HepG2 (cell line): Measurements from ENCODE around the gene ZNRD2. TPM values are rescaled to one million over a fixed set of nuclear protein-coding genes. Genes with fewer than 3 reads are reported as not detected.

Source experiments
- FLYWCH1 ChIP-seq: sonication (generic); formaldehyde crosslinking; IDR thresholded peaks from 2 replicates; pipeline ENCODE4 v1.8.1; 2023; ENCODE audit warnings: mild to moderate bottlenecking, missing genetic modification reagents
- MAFF ChIP-seq: IDR thresholded peaks from 2 replicates; pipeline ENCODE4 v1.6.1; 2011; ENCODE audit warnings: low read depth, low read length, improper control_type of control experiment
- NONO ChIP-seq, 2 experiments: fragments of 450-650 bp in 1 of 2; sonication (generic) in 1 of 2; formaldehyde crosslinking in 1 of 2; IDR thresholded peaks in 1 of 2; conservative IDR thresholded peaks in 1 of 2; 2 replicates each; pipeline versions ENCODE4 v1.6.1 to v1.8.0; 2017 to 2022; ENCODE audit warnings: mild to moderate bottlenecking in 1 of 2, missing genetic modification reagents in 1 of 2, moderate library complexity in 1 of 2
- PHF5A ChIP-seq: IDR thresholded peaks from one replicate; pipeline ENCODE4 v1.6.1; 2018; ENCODE audit warnings: low read depth, missing genetic modification reagents; ENCODE audit not compliant: unreplicated experiment
- PHF8 ChIP-seq: sonication (generic); formaldehyde crosslinking; IDR thresholded peaks from 2 replicates; pipeline ENCODE4 v1.5.0; 2020; ENCODE audit warnings: missing genetic modification reagents
- ZNF18 ChIP-seq: sonication (generic); formaldehyde crosslinking; IDR thresholded peaks from 2 replicates; pipeline ENCODE4 v1.8.0; 2022; ENCODE audit warnings: mild to moderate bottlenecking, missing genetic modification reagents; ENCODE audit not compliant: insufficient replicate concordance
- ZNF224 ChIP-seq: sonication (generic); formaldehyde crosslinking; IDR thresholded peaks from 2 replicates; pipeline ENCODE4 v1.5.0; 2020; ENCODE audit warnings: mild to moderate bottlenecking, missing genetic modification reagents
- ZNF335 ChIP-seq: sonication (generic); formaldehyde crosslinking; IDR thresholded peaks from 2 replicates; pipeline ENCODE4 v1.4.0; 2020; ENCODE audit warnings: missing genetic modification reagents
- ZNF574 ChIP-seq: sonication (generic); formaldehyde crosslinking; IDR thresholded peaks from 2 replicates; pipeline ENCODE4 v1.4.0; 2020; ENCODE audit warnings: missing genetic modification reagents
- ZNF709 ChIP-seq: sonication (generic); formaldehyde crosslinking; IDR thresholded peaks from 2 replicates; pipeline ENCODE4 v1.5.0; 2020; ENCODE audit warnings: mild to moderate bottlenecking, missing genetic modification reagents
- ZNF724P ChIP-seq: sonication (generic); formaldehyde crosslinking; IDR thresholded peaks from 2 replicates; pipeline ENCODE4 v1.8.0; 2022; ENCODE audit warnings: missing genetic modification reagents, borderline replicate concordance
- ZNF841 ChIP-seq: sonication (generic); formaldehyde crosslinking; IDR thresholded peaks from 2 replicates; pipeline ENCODE4 v1.8.1; 2023; ENCODE audit warnings: missing genetic modification reagents, borderline replicate concordance
- polyA plus RNA-seq, 8 experiments: library from polyadenylated mRNA; depleted of rRNA in 3 of 8; stranded (reverse) in 7 of 8; unstranded in 1 of 8; fragments of >200 nt; fragmentation: Illumina TruSeq in 4 of 8; extraction: Trizol in 4 of 8; gene quantifications; 2 replicates each; pipeline versions ENCODE4 v1.2.1 to v1.2.3, GENCODE V29; 2011 to 2016; ENCODE audit warnings: low read depth in 4 of 8, missing spikeins in 1 of 8, mixed read lengths in 1 of 8; ENCODE audit not compliant: insufficient read depth in 1 of 8
- total RNA-seq, 5 experiments: library from RNA; depleted of rRNA; stranded (reverse); fragments of >200 nt; fragmentation: Illumina TruSeq; extraction: Trizol; gene quantifications; 2 replicates each; pipeline ENCODE4 v1.2.3, GENCODE V29; 2016; ENCODE audit warnings: low read depth in 1 of 5
- TF ChIP-seq, protein P1 (sequence below): sonication (generic); formaldehyde crosslinking; IDR thresholded peaks from 2 replicates; pipeline ENCODE4 v1.5.1; 2020; ENCODE audit warnings: mild to moderate bottlenecking, missing genetic modification reagents, moderate library complexity
- TF ChIP-seq, protein P2 (sequence below): sonication (generic); formaldehyde crosslinking; IDR thresholded peaks from 2 replicates; pipeline ENCODE4 v1.4.0; 2020; ENCODE audit warnings: mild to moderate bottlenecking, missing genetic modification reagents, borderline replicate concordance

ZNRD2 gene
- total and polyA plus RNA-seq, 2 of the 13 experiments (the other 11 are each of a cell fraction or from before 2014, with no cell fraction given) = 29.2 to 34.0 TPM

- TF ChIP-seq ZNF224 (CRISPR knock-in tag) (no peak), ZNF335 (CRISPR knock-in tag) (0 out of 2 replicates have a peak, but pooled peaks have one; percentile 56), PHF5A (CRISPR knock-in tag) (no peak), FLYWCH1 (CRISPR knock-in tag) (no peak), ZNF574 (CRISPR knock-in tag) (peak; percentile 69), ZNF709 (CRISPR knock-in tag) (no peak), ZNF841 (CRISPR knock-in tag) (no peak), ZNF18 (CRISPR knock-in tag) (no peak), PHF8 (CRISPR knock-in tag) (peak; percentile 55), NONO (IDR thresholded peaks at IDR 0.05) (no peak), NONO (CRISPR knock-in tag; conservative IDR thresholded peaks at IDR 0.05) (0 out of 2 replicates have a peak, but pooled peaks have one; percentile 37), MAFF (no peak), ZNF724P (CRISPR knock-in tag) (no peak)
- TF ChIP-seq, protein P1, sequence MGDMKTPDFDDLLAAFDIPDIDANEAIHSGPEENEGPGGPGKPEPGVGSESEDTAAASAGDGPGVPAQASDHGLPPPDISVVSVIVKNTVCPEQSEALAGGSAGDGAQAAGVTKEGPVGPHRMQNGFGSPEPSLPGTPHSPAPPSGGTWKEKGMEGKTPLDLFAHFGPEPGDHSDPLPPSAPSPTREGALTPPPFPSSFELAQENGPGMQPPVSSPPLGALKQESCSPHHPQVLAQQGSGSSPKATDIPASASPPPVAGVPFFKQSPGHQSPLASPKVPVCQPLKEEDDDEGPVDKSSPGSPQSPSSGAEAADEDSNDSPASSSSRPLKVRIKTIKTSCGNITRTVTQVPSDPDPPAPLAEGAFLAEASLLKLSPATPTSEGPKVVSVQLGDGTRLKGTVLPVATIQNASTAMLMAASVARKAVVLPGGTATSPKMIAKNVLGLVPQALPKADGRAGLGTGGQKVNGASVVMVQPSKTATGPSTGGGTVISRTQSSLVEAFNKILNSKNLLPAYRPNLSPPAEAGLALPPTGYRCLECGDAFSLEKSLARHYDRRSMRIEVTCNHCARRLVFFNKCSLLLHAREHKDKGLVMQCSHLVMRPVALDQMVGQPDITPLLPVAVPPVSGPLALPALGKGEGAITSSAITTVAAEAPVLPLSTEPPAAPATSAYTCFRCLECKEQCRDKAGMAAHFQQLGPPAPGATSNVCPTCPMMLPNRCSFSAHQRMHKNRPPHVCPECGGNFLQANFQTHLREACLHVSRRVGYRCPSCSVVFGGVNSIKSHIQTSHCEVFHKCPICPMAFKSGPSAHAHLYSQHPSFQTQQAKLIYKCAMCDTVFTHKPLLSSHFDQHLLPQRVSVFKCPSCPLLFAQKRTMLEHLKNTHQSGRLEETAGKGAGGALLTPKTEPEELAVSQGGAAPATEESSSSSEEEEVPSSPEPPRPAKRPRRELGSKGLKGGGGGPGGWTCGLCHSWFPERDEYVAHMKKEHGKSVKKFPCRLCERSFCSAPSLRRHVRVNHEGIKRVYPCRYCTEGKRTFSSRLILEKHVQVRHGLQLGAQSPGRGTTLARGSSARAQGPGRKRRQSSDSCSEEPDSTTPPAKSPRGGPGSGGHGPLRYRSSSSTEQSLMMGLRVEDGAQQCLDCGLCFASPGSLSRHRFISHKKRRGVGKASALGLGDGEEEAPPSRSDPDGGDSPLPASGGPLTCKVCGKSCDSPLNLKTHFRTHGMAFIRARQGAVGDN (CRISPR knock-in tag) = peak; percentile 73
- TF ChIP-seq, protein P2, sequence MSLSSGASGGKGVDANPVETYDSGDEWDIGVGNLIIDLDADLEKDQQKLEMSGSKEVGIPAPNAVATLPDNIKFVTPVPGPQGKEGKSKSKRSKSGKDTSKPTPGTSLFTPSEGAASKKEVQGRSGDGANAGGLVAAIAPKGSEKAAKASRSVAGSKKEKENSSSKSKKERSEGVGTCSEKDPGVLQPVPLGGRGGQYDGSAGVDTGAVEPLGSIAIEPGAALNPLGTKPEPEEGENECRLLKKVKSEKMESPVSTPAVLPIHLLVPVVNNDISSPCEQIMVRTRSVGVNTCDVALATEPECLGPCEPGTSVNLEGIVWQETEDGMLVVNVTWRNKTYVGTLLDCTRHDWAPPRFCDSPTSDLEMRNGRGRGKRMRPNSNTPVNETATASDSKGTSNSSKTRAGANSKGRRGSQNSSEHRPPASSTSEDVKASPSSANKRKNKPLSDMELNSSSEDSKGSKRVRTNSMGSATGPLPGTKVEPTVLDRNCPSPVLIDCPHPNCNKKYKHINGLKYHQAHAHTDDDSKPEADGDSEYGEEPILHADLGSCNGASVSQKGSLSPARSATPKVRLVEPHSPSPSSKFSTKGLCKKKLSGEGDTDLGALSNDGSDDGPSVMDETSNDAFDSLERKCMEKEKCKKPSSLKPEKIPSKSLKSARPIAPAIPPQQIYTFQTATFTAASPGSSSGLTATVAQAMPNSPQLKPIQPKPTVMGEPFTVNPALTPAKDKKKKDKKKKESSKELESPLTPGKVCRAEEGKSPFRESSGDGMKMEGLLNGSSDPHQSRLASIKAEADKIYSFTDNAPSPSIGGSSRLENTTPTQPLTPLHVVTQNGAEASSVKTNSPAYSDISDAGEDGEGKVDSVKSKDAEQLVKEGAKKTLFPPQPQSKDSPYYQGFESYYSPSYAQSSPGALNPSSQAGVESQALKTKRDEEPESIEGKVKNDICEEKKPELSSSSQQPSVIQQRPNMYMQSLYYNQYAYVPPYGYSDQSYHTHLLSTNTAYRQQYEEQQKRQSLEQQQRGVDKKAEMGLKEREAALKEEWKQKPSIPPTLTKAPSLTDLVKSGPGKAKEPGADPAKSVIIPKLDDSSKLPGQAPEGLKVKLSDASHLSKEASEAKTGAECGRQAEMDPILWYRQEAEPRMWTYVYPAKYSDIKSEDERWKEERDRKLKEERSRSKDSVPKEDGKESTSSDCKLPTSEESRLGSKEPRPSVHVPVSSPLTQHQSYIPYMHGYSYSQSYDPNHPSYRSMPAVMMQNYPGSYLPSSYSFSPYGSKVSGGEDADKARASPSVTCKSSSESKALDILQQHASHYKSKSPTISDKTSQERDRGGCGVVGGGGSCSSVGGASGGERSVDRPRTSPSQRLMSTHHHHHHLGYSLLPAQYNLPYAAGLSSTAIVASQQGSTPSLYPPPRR (CRISPR knock-in tag) = no peak; the same call in 1 of the 2 replicates
These were observed 4.0 kb downstream of the ZNRD2 start (continued) for GRCh38 chr11:65574109-65574810.
